AG04450 (cell line): ENCODE data around the gene ALOX15. TPM values are rescaled to one million over a fixed set of nuclear protein-coding genes. Genes with fewer than 3 reads are reported as not detected.

Experiments
- CTCF ChIA-PET: fragments of 300-600, 350-600 bp; formaldehyde crosslinking; extraction: SDS; loops from one replicate; lab custom pipeline; 2022; ENCODE audit warnings: antibody characterized with exemption, inconsistent platforms; lab: Charles Lee
- POLR2A ChIA-PET: fragments of 350-600 bp; formaldehyde crosslinking; extraction: SDS; loops from one replicate; lab custom pipeline; 2021; ENCODE audit warnings: antibody characterized with exemption, inconsistent platforms; lab: Yijun Ruan, JAX
- DNase-seq: peaks from one replicate; pipeline ENCODE4 v3.0.0-alpha.2; 2011; ENCODE audit warnings: low read depth, low spot score
- H3K27ac ChIP-seq: one replicate; pipeline ENCODE4 v1.5.1; 2012; ENCODE audit warnings: low read depth, low read length, control low read depth
- H3K27me3 ChIP-seq: one replicate; pipeline ENCODE4 v1.6.0; 2012; ENCODE audit warnings: low read length; ENCODE audit not compliant: control insufficient read depth, insufficient read depth
- H3K4me3 ChIP-seq: 2 replicates; pipeline ENCODE4 v1.5.1; 2011; ENCODE audit warnings: mild to moderate bottlenecking, low read depth, low read length, control low read depth
- H3K9me3 ChIP-seq: 2 replicates; pipeline ENCODE4 v1.5.1; 2012; ENCODE audit warnings: low read length; ENCODE audit not compliant: control insufficient read depth, insufficient read depth
- polyA plus RNA-seq: library from polyadenylated mRNA; depleted of rRNA; stranded (reverse); fragments of >200 nt; gene quantifications from 2 replicates; pipeline ENCODE4 v1.2.3, GENCODE V29; 2011; rRNA removed
- small RNA-seq: library from RNA; depleted of rRNA; stranded (forward); fragments of <200 nt; gene quantifications from one replicate; pipeline ENCODE3, GENCODE V24; 2012; ENCODE audit warnings: low read depth; ENCODE audit not compliant: insufficient read length
- TF ChIP-seq, protein P1 (sequence below): IDR thresholded peaks from 2 replicates; pipeline ENCODE4 v1.5.1; 2011; ENCODE audit warnings: low read depth, low read length, control low read depth, inconsistent platforms

The ALOX15 gene
- polyA plus RNA-seq, 1 experiment, result not detected

DNA sequence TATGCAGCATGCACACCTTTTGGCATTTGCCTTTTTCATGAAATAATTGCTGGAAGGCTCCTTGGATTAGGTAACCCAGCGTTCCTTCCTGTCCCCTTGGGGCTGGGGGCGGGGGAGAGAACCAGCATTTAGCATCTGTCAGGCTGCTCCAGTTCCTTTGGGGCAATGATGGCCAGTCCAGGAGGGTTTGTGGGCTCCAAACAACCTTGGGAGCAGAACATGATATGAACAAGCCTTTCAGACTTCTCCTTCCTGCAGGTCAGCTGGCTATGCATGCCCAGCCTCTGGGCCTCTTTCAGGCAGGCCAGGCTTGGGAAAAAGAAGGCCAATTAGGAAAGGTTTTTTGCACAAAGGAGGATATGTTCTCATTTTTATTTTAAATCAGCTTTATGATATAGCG is 58.3 kb downstream of the ALOX15 start:
- ChIA-PET POLR2A (no interaction called here), CTCF (interaction anchor here (1.0 to 1.8 kb wide), 2 partner anchors 14 to 16 kb away, joined by 5 to 11 read pairs; no protein-coding TSS in a partner anchor)
- Histone ChIP-seq H3K9me3 (no peaks in the 10 kb centered on the region), H3K27ac (no peak overlapping the region), H3K27me3 (peaks cover 64% of the 10 kb centered on the region), H3K4me3 (no peak overlapping the region)
- TF ChIP-seq, protein P1, sequence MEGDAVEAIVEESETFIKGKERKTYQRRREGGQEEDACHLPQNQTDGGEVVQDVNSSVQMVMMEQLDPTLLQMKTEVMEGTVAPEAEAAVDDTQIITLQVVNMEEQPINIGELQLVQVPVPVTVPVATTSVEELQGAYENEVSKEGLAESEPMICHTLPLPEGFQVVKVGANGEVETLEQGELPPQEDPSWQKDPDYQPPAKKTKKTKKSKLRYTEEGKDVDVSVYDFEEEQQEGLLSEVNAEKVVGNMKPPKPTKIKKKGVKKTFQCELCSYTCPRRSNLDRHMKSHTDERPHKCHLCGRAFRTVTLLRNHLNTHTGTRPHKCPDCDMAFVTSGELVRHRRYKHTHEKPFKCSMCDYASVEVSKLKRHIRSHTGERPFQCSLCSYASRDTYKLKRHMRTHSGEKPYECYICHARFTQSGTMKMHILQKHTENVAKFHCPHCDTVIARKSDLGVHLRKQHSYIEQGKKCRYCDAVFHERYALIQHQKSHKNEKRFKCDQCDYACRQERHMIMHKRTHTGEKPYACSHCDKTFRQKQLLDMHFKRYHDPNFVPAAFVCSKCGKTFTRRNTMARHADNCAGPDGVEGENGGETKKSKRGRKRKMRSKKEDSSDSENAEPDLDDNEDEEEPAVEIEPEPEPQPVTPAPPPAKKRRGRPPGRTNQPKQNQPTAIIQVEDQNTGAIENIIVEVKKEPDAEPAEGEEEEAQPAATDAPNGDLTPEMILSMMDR, result no peak
- DNase-seq, result no peak

DNA sequence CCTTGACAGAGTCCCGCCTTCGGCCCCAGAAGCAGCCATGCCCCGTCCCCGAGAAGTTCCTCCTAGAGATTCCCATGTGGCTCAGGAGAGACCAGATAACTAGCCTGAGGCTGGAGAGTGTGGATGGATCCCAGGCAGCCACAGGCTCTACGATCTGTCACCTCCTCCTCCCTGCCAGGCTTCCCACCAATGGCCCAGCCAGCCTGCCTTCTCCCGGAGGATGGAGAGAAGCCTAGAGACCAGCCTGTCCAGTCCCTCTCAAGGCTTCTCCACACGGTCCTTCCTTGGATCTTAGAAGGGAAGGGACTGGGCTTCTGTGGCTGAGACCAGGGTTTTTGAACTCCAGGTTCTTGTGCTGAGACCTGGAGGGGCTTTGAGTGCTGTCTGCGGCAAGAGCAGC is 58.8 kb downstream of the ALOX15 start:
- TF ChIP-seq, protein P1, result no peak
- CTCF ChIA-PET, result no interaction called here
- H3K27me3 ChIP-seq, result peaks cover 61% of the 10 kb centered on the region

DNA sequence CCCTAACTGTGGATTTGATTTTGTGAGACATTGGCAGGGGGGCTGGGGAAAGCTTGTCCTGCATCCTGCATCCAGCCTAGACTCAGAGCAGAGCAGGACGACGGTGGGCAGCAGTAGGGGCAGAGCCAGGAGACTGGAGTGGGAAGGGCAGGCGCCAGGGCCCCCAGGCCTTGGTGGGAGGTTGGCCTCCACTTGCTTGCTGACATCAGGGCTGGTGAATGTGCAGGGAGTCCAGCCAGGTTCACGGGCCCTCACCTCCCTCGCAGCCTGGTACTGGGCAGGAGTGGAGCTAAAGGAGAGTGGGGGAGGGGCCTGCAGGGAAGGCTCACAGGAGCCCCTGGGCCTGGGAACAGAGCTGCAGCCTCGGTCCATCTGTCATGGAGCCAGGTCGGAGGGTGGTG is 59.4 kb downstream of the ALOX15 start:
- POLR2A ChIA-PET, result no interaction called here
- H3K27ac ChIP-seq, result no peak overlapping the region
- CTCF ChIA-PET, result interaction anchor here (3.6 kb wide), 1 partner anchor 15 kb away, joined by 12 read pairs; no protein-coding TSS in a partner anchor
- peaks cover 61% of the 10 kb centered on the region for H3K27me3 ChIP-seq
- no peak overlapping the region for H3K4me3 ChIP-seq
- no peak for DNase-seq
- TF ChIP-seq, protein P1, result no peak
- no peaks in the 10 kb centered on the region for H3K9me3 ChIP-seq

More for the DNA sequence above, 58.8 kb downstream of the ALOX15 start:
- Histone ChIP-seq H3K4me3 (no peak overlapping the region), H3K9me3 (no peaks in the 10 kb centered on the region), H3K27ac (no peak overlapping the region)
- POLR2A ChIA-PET, result no interaction called here
- DNase-seq, result no peak

Small RNA genes within 50 kb of the gene (small RNA-seq; reads per million reads assigned to genes)
- not detected for gene RNU6-955P

Other genes starting within 250 kb of the ALOX15 start
- gene SPNS3, start 207.7 kb downstream of the ALOX15 start, polyA plus RNA-seq, result not detected in 2 replicates
- gene SPNS2, start 142.8 kb downstream of the ALOX15 start, polyA plus RNA-seq, result not detected in 2 replicates
- 12.5 and 14.7 TPM in 2 replicates for gene MYBBP1A, start 86.3 kb downstream of the ALOX15 start, polyA plus RNA-seq
- gene GGT6, start 81.1 kb downstream of the ALOX15 start, polyA plus RNA-seq, result not detected in 2 replicates
- 0.04 TPM in 1 of 2 replicates, not detected in the other for gene SMTNL2, start 57.1 kb downstream of the ALOX15 start, polyA plus RNA-seq
- 10.5 and 14.4 TPM in 2 replicates for gene PELP1, start 62.5 kb upstream of the ALOX15 start, polyA plus RNA-seq
- gene ARRB2, start 69.0 kb upstream of the ALOX15 start, polyA plus RNA-seq, result 8.8 and 9.4 TPM in 2 replicates
- gene MED11, start 89.8 kb upstream of the ALOX15 start, polyA plus RNA-seq, result 21.0 and 23.2 TPM in 2 replicates
- gene ZMYND15, start 98.2 kb upstream of the ALOX15 start, polyA plus RNA-seq, result 0.14 and 0.17 TPM in 2 replicates
- 2.3 and 2.4 TPM in 2 replicates for gene CXCL16, start 98.2 kb upstream of the ALOX15 start, polyA plus RNA-seq
- gene TM4SF5, start 130.2 kb upstream of the ALOX15 start, polyA plus RNA-seq, result not detected in 2 replicates
- gene VMO1, start 144.7 kb upstream of the ALOX15 start, polyA plus RNA-seq, result 0.17 TPM in 1 of 2 replicates, not detected in the other
- not detected in 2 replicates for gene GLTPD2, start 147.3 kb upstream of the ALOX15 start, polyA plus RNA-seq
- 222 and 245 TPM in 2 replicates for gene PSMB6, start 154.5 kb upstream of the ALOX15 start, polyA plus RNA-seq
- gene PLD2, start 165.5 kb upstream of the ALOX15 start, polyA plus RNA-seq, result 18.9 and 22.2 TPM in 2 replicates
- gene MINK1, start 191.7 kb upstream of the ALOX15 start, polyA plus RNA-seq, result 29.4 and 30.7 TPM in 2 replicates